ENCODE data around the gene CATSPERZ. TPM values are rescaled to one million over a fixed set of nuclear protein-coding genes. Genes with fewer than 3 reads are reported as not detected.

Gene CATSPERZ
- total and polyA plus RNA-seq, 7 donors = 1.1 to 1.4 TPM; not detected in 5

- Histone ChIP-seq H3K4me3 (peak overlapping the region; percentile 9 to 44 (median 39)), H3K4me1 (peaks cover 0 to 24% (median 12%) of the 10 kb centered on the region in 4 donors), H3K27ac (peak overlapping the region; percentile 78 to 84 (median 82)), H3K36me3 (no peaks in the 10 kb centered on the region), H3K9me3 (no peaks in the 10 kb centered on the region), H3K27me3 (no peaks in the 10 kb centered on the region)
- 14 to 26% methylated on average over 55 of the region's 55 CpGs for WGBS, 2 donors
- peak; percentile 94 for DNase-seq
- TF ChIP-seq POLR2AphosphoS5 (IDR thresholded peaks at IDR 0.05) (peak; percentile 44 to 75 (median 60)), EP300 (IDR thresholded peaks at IDR 0.05) (no peak), POLR2A (IDR thresholded peaks at IDR 0.05) (peak in 1 of 2 donors; percentile 29)
- TF ChIP-seq, protein P1, sequence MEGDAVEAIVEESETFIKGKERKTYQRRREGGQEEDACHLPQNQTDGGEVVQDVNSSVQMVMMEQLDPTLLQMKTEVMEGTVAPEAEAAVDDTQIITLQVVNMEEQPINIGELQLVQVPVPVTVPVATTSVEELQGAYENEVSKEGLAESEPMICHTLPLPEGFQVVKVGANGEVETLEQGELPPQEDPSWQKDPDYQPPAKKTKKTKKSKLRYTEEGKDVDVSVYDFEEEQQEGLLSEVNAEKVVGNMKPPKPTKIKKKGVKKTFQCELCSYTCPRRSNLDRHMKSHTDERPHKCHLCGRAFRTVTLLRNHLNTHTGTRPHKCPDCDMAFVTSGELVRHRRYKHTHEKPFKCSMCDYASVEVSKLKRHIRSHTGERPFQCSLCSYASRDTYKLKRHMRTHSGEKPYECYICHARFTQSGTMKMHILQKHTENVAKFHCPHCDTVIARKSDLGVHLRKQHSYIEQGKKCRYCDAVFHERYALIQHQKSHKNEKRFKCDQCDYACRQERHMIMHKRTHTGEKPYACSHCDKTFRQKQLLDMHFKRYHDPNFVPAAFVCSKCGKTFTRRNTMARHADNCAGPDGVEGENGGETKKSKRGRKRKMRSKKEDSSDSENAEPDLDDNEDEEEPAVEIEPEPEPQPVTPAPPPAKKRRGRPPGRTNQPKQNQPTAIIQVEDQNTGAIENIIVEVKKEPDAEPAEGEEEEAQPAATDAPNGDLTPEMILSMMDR (IDR thresholded peaks at IDR 0.05) = peak; percentile 8 to 56 (median 46)
- intact Hi-C loops (cut with DNase I) = loop anchor here (2.0 kb wide), 1 partner anchor 23 kb away; the partner anchor contains the start of gene PRDX5
Measured at GRCh38 chr11:64341851-64342791, 42.0 kb downstream of the CATSPERZ start.

DNA sequence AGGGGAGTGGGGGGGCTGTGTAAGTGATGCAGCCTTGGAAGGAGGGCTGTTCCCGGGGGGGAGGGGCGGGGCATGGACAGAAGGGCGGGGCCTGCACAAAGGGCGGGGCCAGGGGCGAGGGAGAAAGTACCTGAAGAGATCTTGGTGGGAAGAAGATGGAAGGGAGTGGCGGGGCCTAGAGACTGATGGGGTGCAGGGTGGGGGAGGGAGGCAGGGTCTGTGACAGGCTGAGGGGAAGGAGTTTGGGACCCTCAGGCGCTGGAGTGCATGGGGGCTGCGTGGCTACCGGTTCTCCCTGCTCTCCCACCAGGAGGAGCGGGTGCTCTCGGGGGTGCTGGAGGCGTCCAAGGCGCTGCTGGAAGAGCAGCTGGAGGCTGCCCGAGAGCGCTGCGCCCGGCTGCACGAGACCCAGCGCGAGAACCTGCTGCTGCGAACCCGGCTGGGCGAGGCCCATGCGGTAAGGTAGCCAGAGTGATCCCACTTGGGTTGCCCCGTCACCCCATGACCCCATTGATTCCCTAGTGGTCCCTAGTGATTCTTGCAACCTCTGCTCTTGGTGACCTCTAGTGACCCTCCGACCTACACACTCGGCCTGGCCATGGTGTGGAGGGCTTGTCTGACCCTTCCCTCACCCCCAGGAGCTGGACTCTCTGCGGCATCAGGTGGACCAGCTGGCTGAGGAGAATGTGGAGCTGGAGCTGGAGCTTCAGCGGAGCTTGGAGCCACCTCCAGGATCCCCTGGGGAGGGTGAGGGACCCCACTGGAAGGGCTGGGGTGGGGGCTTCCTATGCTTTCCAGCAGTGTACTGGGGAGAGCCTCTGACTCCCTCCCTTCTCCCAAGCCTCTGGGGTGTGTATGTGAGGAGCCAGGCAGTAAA, 42.9 kb downstream of the CATSPERZ start:
- no peaks in the 10 kb centered on the region for H3K36me3 ChIP-seq
- intact Hi-C loops (cut with DNase I) = loop anchor here (2.0 kb wide), 1 partner anchor 24 kb away; the partner anchor contains the start of gene PRDX5
- no peaks in the 10 kb centered on the region for H3K9me3 ChIP-seq
- H3K4me3 ChIP-seq = peak overlapping the region; percentile 9 to 44 (median 39)
- peak overlapping the region; percentile 78 to 84 (median 82) for H3K27ac ChIP-seq
- no peaks in the 10 kb centered on the region for H3K27me3 ChIP-seq
- H3K4me1 ChIP-seq = peaks cover 0 to 24% (median 12%) of the 10 kb centered on the region in 4 donors
- WGBS, 2 donors = 57 to 71% methylated on average over 29 of the region's 29 CpGs
- TF ChIP-seq, protein P1 (IDR thresholded peaks at IDR 0.05) = no peak
- no peak for TF ChIP-seq POLR2AphosphoS5 (IDR thresholded peaks at IDR 0.05)
- no peak for TF ChIP-seq EP300 (IDR thresholded peaks at IDR 0.05)
- no peak for TF ChIP-seq POLR2A (IDR thresholded peaks at IDR 0.05)
- DNase-seq = no peak

DNA sequence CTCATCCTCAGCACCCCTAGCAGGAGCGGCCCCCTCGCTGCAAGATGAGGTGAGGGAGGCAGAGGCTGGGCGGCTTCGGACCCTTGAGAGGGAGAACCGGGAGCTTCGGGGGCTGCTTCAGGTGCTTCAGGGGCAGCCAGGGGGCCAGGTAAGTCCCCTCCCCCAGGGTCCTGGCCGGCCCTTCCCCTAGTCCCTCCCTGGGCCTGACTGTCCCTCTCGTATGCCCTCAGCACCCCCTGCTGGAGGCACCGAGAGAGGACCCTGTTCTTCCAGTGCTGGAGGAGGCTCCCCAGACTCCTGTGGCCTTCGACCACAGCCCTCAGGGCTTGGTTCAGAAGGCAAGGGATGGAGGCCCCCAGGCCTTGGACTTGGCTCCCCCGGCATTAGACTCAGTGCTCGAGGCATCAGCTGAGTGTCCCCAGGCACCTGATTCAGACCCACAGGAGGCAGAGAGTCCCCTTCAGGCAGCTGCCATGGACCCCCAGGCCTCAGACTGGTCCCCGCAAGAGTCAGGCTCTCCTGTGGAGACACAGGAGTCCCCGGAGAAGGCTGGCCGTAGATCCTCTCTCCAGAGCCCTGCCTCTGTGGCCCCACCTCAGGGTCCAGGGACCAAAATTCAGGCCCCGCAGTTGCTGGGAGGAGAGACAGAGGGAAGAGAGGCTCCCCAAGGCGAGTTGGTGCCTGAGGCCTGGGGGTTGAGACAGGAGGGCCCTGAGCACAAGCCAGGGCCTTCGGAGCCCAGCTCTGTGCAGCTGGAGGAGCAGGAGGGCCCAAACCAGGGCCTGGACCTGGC, 43.8 kb downstream of the CATSPERZ start:
- WGBS, 2 donors = 83 to 91% methylated on average over 18 of the region's 18 CpGs

More for the DNA sequence above, 43.8 kb downstream of the CATSPERZ start:
- TF ChIP-seq POLR2AphosphoS5 (IDR thresholded peaks at IDR 0.05) (no peak), POLR2A (IDR thresholded peaks at IDR 0.05) (no peak), EP300 (IDR thresholded peaks at IDR 0.05) (no peak)
- TF ChIP-seq, protein P1 (IDR thresholded peaks at IDR 0.05) = no peak
- no peaks in the 10 kb centered on the region for H3K27me3 ChIP-seq
- no peaks in the 10 kb centered on the region for H3K9me3 ChIP-seq
- no peak overlapping the region for H3K27ac ChIP-seq
- H3K4me1 ChIP-seq = peaks cover 0 to 24% (median 12%) of the 10 kb centered on the region in 4 donors
- DNase-seq = no peak
- intact Hi-C loops (cut with DNase I) = loop anchor here (2.0 kb wide), 1 partner anchor 25 kb away; the partner anchor contains the start of gene PRDX5
- H3K4me3 ChIP-seq = no peak overlapping the region
- no peaks in the 10 kb centered on the region for H3K36me3 ChIP-seq
